Body of pancreas (tissue), 4 donors: ENCODE measurements around the gene ABCA3. TPM values are rescaled to one million over a fixed set of nuclear protein-coding genes. Genes with fewer than 3 reads are reported as not detected.

ENCODE experiments used
- ATAC-seq: fragments of 150-250 bp; one replicate; pipeline ENCODE4 v1.9.1; 2016
- DNase-seq, 4 donors: peaks; one replicate each; pipeline ENCODE4 v3.0.0-alpha.2; 2019
- H3K27ac ChIP-seq, 4 donors: fragments of 200-600 bp; sonication (generic); 1 replicate in 3 of 4; 2 replicates in 1 of 4; pipeline versions ENCODE4 v1.5.1 to v1.6.1; 2016 to 2019; ENCODE audit warnings: mild to moderate bottlenecking in 1 of 4, mixed read lengths in 1 of 4, moderate library complexity in 1 of 4
- H3K27me3 ChIP-seq, 2 donors: fragments of 200-600 bp; sonication (generic); one replicate each; pipeline ENCODE4 v1.6.0; 2016; ENCODE audit warnings: mild to moderate bottlenecking in 1 of 2
- H3K36me3 ChIP-seq, 2 donors: fragments of 200-600 bp; sonication (generic); replicated peaks in 1 of 2; 2 replicates each; pipeline ENCODE4 v1.5.1; 2016; ENCODE audit warnings: low read depth in 2 of 2; ENCODE audit not compliant: insufficient read depth in 1 of 2
- H3K4me1 ChIP-seq: fragments of 200-600 bp; sonication (generic); one replicate; pipeline ENCODE4 v1.6.0; 2016
- H3K4me3 ChIP-seq, 2 donors: fragments of 200-600 bp; sonication (generic); 1 replicate in 1 of 2; 2 replicates in 1 of 2; pipeline ENCODE4 v1.5.1; 2016 to 2019
- H3K9me3 ChIP-seq, 3 donors: fragments of 200-600 bp; sonication (generic); 1 replicate in 2 of 3; 2 replicates in 1 of 3; pipeline ENCODE4 v1.5.1; 2016
- CTCF ChIP-seq, 7 experiments: fragments of 450-650 bp in 4 of 7; fragments of 200-600 bp in 3 of 7; sonication (generic) in 3 of 7; IDR thresholded peaks; one replicate each; pipeline ENCODE4 v1.5.1; 2016 to 2019; ENCODE audit warnings: antibody characterized with exemption in 7 of 7
- POLR2A ChIP-seq, 3 donors: fragments of 450-650 bp; IDR thresholded peaks; one replicate each; pipeline ENCODE4 v1.6.1; 2016; ENCODE audit warnings: antibody characterized with exemption in 3 of 3, mild to moderate bottlenecking in 2 of 3
- WGBS, 2 donors: methylation state at CpG; one replicate each; pipeline ENCODE4 v1.1.5; 2017; 5-methylcytosine and 5-hydroxymethylcytosine counted together
- intact Hi-C: fragments of 100-400 bp; cut with DNase I; formaldehyde crosslinking; loops from one replicate; pipeline ENCODE4 v1.15.1; 2023
- total RNA-seq, 2 donors: library from RNA; depleted of rRNA; stranded (reverse); fragments of >200 nt; gene quantifications; one replicate each; pipeline ENCODE4 v1.1.0, GENCODE V29; 2016

ABCA3 gene
- total RNA-seq, 2 donors from 2014 or later, result 13.8 to 21.0 TPM

- TF ChIP-seq CTCF (IDR thresholded peaks at IDR 0.05), result no peak
- no peak for TF ChIP-seq POLR2A (IDR thresholded peaks at IDR 0.05)
- Histone ChIP-seq H3K36me3 (no peaks in the 10 kb centered on the region), H3K4me3 (no peak overlapping the region), H3K9me3 (no peaks in the 10 kb centered on the region), H3K27ac (no peak overlapping the region), H3K4me1 (peaks cover 27% of the 10 kb centered on the region), H3K27me3 (no peaks in the 10 kb centered on the region)
- no peak for ATAC-seq
- no peak for DNase-seq
- intact Hi-C loops, result no loop called here
- 73 to 80% methylated on average over 11 of the region's 11 CpGs for WGBS, 2 donors
These were observed 25.1 kb upstream of the ABCA3 start for GRCh38 chr16:2365397-2366294.

GRCh38 chr16:2364638-2365210 is 24.2 kb upstream of the ABCA3 start:
- Histone ChIP-seq H3K4me3 (no peak overlapping the region), H3K9me3 (no peaks in the 10 kb centered on the region), H3K27me3 (no peaks in the 10 kb centered on the region), H3K27ac (no peak overlapping the region), H3K36me3 (no peaks in the 10 kb centered on the region), H3K4me1 (peaks cover 27% of the 10 kb centered on the region)
- DNase-seq, result no peak
- WGBS, 2 donors, result 11 to 17% methylated on average over 3 of the region's 3 CpGs
- TF ChIP-seq CTCF (IDR thresholded peaks at IDR 0.05) (no peak), POLR2A (IDR thresholded peaks at IDR 0.05) (no peak)
- intact Hi-C loops, result no loop called here
- ATAC-seq, result peak; percentile 80

- H3K27ac ChIP-seq, result no peak overlapping the region
- H3K27me3 ChIP-seq, result no peaks in the 10 kb centered on the region
- no peaks in the 10 kb centered on the region for H3K36me3 ChIP-seq
- H3K9me3 ChIP-seq, result no peaks in the 10 kb centered on the region
- no peak overlapping the region for H3K4me3 ChIP-seq
- 67 to 74% methylated on average over 3 of the region's 3 CpGs for WGBS, 2 donors
- peaks cover 27% of the 10 kb centered on the region for H3K4me1 ChIP-seq
- ATAC-seq (no peak), DNase-seq (peak in 1 of 4 donors; percentile 9)
- intact Hi-C loops, result no loop called here
- no peak for TF ChIP-seq CTCF (IDR thresholded peaks at IDR 0.05)
- TF ChIP-seq POLR2A (IDR thresholded peaks at IDR 0.05), result no peak
These were observed 21.7 kb upstream of the ABCA3 start for GRCh38 chr16:2362218-2362617.

- H3K27me3 ChIP-seq, result no peaks in the 10 kb centered on the region
- no peak overlapping the region for H3K27ac ChIP-seq
- no peaks in the 10 kb centered on the region for H3K36me3 ChIP-seq
- WGBS, 2 donors, result 85 to 92% methylated on average over 4 of the region's 4 CpGs
- H3K4me1 ChIP-seq, result peaks cover 27% of the 10 kb centered on the region
- TF ChIP-seq POLR2A (IDR thresholded peaks at IDR 0.05), result no peak
- TF ChIP-seq CTCF (IDR thresholded peaks at IDR 0.05), result no peak
- DNase-seq (no peak), ATAC-seq (no peak)
- H3K9me3 ChIP-seq, result no peaks in the 10 kb centered on the region
- no peak overlapping the region for H3K4me3 ChIP-seq
- intact Hi-C loops, result no loop called here
These were observed 20.6 kb upstream of the ABCA3 start for GRCh38 chr16:2361129-2361528.
